Pancreas (tissue), 10 donors: ENCODE results near the gene CPN2. TPM values are rescaled to one million over a fixed set of nuclear protein-coding genes. Genes with fewer than 3 reads are reported as not detected.

Experiments used
- ATAC-seq, 4 donors: fragments of 200-7000 bp; cut with Tn5 transposase; one replicate each; pipeline versions ENCODE4 v1.8.0 to v1.9.1; 2020; ENCODE audit warnings: mild to moderate bottlenecking in 4 of 4, moderate library complexity in 4 of 4
- DNase-seq, 6 donors: peaks; one replicate each; pipeline ENCODE4 v3.0.0-alpha.2; 2020
- FAIRE-seq: peaks from 2 replicates; lab custom pipeline; 2012; peaks lifted over from hg19 to GRCh38; lab: Jason Lieb, UNC
- H3K27ac ChIP-seq, 4 donors: fragments of 200-600 bp; sonication (generic); 1 replicate in 3 of 4; 2 replicates in 1 of 4; pipeline versions ENCODE4 v1.5.0 to v1.8.0; 2020
- H3K27me3 ChIP-seq, 4 donors: fragments of 200-600 bp; one replicate each; pipeline ENCODE4 v1.8.0; 2021
- H3K36me3 ChIP-seq, 3 donors: fragments of 200-600 bp; sonication (generic) in 1 of 3; one replicate each; pipeline versions ENCODE4 v1.5.0 to v1.8.0; 2020 to 2021
- H3K4me1 ChIP-seq, 3 donors: fragments of 200-600 bp; one replicate each; pipeline ENCODE4 v1.8.0; 2021
- H3K4me3 ChIP-seq, 4 donors: fragments of 200-600 bp; sonication (generic) in 2 of 4; one replicate each; pipeline versions ENCODE4 v1.5.0 to v1.8.0; 2020 to 2021
- H3K9me3 ChIP-seq, 4 donors: fragments of 200-600 bp; one replicate each; pipeline ENCODE4 v1.8.0; 2021
- WGBS, 2 donors: extraction: QIAGEN DNeasy Blood & Tissue Kit; methylation state at CpG; one replicate each; pipeline ENCODE4 v1.1.7; 2013; 5-methylcytosine and 5-hydroxymethylcytosine counted together
- intact Hi-C, 3 donors: fragments of 100-400 bp; cut with DNase I; formaldehyde crosslinking; loops; one replicate each; pipeline versions ENCODE4 v1.11.1 to v1.14.2; 2022
- polyA plus RNA-seq, 2 donors: library from polyadenylated mRNA; stranded (reverse); fragments of 200-250 nt; gene quantifications; one replicate each; pipeline ENCODE4 v1.2.3, GENCODE V29; 2013
- total RNA-seq, 6 donors: library from RNA; stranded (reverse); fragmentation: NEBNext Ultra II Directional in 4 of 6; extraction: Animal tissue kit (Norgen Biotek cat#: 25700) in 4 of 6; gene quantifications; one replicate each; pipeline versions ENCODE4 v1.2.1 to v1.2.4, GENCODE V29; 2021 to 2023
- TF ChIP-seq, protein P1 (sequence below), 4 donors: fragments of 200-600 bp; sonication (generic) in 3 of 4; IDR thresholded peaks; one replicate each; pipeline versions ENCODE4 v1.5.0 to v1.8.0; 2021; ENCODE audit warnings: antibody characterized with exemption in 4 of 4
- donor health status: healthy with polysubstance abuse.
- donor health status: DM: no; HTN: no; CAD: no; lungs with moderate emphysema.
- donor health status: DM: no; HTN: no; CAD: no.
- donor health status: control.
- donor health status: control.
- donor health status: Bipolar disorder and iron deficiency.
- donor health status: DM: yes; HTN: yes; CAD: no.
- donor health status: DM: no; HTN: no; CAD: no.
- donor health status: DM: no; HTN: no; CAD: no.
- donor health status: DM: yes; HTN: yes; CAD: no.

The CPN2 gene
- total and polyA plus RNA-seq, 8 donors = 0.09 TPM; not detected in 7

DNA sequence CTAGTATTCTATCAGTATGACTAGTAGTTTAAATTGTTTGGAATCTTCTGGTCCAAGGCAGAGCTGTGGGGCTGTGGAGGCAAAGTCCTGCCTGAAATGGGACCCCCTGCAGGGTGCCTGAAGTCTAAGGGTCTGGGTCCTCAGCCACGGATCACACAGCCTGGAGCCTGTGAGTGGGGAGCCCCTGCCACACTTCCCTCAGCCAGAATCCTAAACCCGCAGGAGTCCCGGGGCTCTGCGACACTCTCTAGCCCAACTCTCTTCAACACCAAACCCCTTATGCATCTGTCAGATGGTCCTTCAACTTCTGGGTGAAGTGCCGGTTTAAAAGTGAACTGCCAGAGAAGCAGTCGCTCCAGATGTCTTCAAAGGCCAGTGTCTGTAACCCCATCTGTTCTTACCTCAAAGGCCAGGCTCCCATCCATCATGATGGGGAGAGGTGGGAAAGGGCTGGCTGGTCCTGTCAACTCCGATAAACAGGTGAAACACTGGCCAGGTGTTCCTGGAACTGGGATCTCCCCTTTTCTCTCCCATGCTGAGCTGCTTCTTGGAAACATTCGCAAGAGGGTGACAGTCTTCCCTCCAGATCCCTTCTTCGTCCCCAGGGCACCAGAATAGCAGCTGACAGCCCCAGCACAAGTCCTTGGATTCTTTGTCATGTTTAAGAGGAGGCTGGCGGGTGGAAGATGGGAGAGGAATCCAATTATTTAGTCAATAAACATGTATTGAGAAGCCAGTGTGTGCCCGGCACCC, 45.6 kb downstream of the CPN2 start:
- Histone ChIP-seq H3K27ac (no peak overlapping the region), H3K27me3 (no peaks in the 10 kb centered on the region), H3K36me3 (no peaks in the 10 kb centered on the region), H3K4me3 (no peak overlapping the region), H3K9me3 (no peaks in the 10 kb centered on the region), H3K4me1 (no peaks in the 10 kb centered on the region)
- intact Hi-C loops = loop anchor here in 1 of 3 donors (10.0 kb wide), 1 partner anchor 141 kb away; no protein-coding TSS in a partner anchor
- DNase-seq = peak in 1 of 6 donors; percentile 13
- ATAC-seq = no peak
- no peak for FAIRE-seq
- TF ChIP-seq, protein P1, sequence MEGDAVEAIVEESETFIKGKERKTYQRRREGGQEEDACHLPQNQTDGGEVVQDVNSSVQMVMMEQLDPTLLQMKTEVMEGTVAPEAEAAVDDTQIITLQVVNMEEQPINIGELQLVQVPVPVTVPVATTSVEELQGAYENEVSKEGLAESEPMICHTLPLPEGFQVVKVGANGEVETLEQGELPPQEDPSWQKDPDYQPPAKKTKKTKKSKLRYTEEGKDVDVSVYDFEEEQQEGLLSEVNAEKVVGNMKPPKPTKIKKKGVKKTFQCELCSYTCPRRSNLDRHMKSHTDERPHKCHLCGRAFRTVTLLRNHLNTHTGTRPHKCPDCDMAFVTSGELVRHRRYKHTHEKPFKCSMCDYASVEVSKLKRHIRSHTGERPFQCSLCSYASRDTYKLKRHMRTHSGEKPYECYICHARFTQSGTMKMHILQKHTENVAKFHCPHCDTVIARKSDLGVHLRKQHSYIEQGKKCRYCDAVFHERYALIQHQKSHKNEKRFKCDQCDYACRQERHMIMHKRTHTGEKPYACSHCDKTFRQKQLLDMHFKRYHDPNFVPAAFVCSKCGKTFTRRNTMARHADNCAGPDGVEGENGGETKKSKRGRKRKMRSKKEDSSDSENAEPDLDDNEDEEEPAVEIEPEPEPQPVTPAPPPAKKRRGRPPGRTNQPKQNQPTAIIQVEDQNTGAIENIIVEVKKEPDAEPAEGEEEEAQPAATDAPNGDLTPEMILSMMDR (IDR thresholded peaks at IDR 0.05) = no peak
- WGBS, 2 donors = 83 to 87% methylated on average over 11 of the region's 11 CpGs

DNA sequence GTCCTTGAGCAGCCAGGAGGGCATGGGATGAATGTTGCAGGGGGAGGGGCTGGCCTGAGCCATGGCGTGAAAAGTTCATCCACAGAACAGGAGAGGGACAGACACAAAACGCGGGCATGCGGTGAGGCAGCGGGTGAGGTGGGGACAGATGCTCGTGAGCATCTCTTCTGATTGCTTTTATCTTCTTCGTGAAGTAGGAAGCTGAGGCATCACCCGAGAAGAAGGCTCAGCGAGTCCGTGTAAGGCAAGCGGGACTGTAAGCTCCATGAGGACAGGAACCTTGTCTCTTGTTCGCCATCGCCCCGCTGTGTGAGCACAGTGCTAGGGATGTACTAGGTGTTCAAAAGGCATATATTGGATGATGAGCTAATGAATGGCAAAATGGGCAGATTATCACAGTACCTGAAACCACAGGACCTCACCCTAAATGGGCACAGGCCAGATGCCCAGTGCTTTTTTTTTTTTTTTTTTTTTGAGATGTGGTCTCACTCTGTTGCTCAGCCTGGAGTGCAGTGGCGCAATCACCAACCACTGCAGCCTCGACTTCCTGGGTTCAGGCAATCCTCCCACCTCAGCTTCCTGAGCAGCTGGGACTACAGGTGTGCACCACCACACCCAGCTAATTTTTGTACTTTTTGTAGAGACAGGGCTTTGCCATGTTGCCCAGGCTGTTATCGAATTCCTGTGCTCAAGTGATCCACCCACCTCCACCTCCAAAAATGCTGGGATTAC, 46.8 kb downstream of the CPN2 start:
- TF ChIP-seq, protein P1 (IDR thresholded peaks at IDR 0.05) = no peak
- Histone ChIP-seq H3K27me3 (no peaks in the 10 kb centered on the region), H3K4me3 (no peak overlapping the region), H3K9me3 (no peaks in the 10 kb centered on the region), H3K27ac (no peak overlapping the region), H3K36me3 (no peaks in the 10 kb centered on the region), H3K4me1 (no peaks in the 10 kb centered on the region)
- FAIRE-seq (no peak), DNase-seq (peak in 2 of 6 donors; percentile 22 to 36), ATAC-seq (no peak)
- intact Hi-C loops = loop anchor here in 1 of 3 donors (10.0 kb wide), 1 partner anchor 140 kb away; no protein-coding TSS in a partner anchor
- WGBS, 2 donors = 86 to 92% methylated on average over 17 of the region's 17 CpGs

DNA sequence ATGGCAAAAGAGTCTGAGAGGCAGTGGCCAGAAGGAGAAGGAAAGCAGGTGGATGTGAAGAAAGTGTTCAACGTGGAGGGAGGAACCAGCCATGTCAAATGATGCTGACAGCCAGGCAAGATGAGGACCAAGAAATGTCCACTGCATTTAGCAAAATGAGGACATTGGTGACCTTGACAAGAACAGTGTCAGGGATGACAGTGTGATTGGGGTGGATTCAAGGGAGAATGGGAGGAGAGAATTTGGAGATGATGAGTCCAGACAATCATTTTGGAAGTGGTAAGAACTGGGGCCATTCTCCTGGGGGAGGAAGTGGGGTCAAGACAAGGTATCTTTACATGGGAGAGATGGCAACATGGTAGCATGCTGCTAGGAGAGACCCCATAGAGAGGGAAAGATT, 47.4 kb downstream of the CPN2 start:
- H3K4me1 ChIP-seq = no peaks in the 10 kb centered on the region
- no peaks in the 10 kb centered on the region for H3K27me3 ChIP-seq
- 30 to 52% methylated on average over 1 of the region's 1 CpG for WGBS, 2 donors
- no peaks in the 10 kb centered on the region for H3K36me3 ChIP-seq
- no peak for ATAC-seq
- FAIRE-seq = no peak
- H3K4me3 ChIP-seq = no peak overlapping the region
- H3K27ac ChIP-seq = no peak overlapping the region
- no peaks in the 10 kb centered on the region for H3K9me3 ChIP-seq
- intact Hi-C loops = loop anchor here in 1 of 3 donors (10.0 kb wide), 1 partner anchor 139 kb away; no protein-coding TSS in a partner anchor
- no peak for DNase-seq
- TF ChIP-seq, protein P1 (IDR thresholded peaks at IDR 0.05) = no peak

DNA sequence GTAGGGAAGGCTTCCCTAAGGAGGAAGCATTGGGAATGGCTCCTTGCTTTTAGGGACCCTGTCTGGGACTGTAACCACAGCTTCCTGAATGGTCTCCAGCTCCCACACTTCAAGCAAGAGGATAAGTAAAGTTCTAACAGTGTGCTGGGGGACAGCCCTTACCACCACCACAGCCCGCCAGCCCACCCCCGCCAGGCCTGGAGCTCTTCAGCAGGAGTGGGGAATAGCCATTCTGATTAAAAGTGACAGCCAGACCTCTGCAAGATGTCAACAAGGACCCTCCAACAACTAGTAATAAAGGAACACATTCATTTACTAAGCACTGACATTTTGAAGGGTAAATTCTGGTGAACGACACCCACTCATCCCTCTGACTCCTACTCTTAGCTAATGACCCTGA, 49.4 kb downstream of the CPN2 start:
- 91 to 97% methylated on average over 3 of the region's 3 CpGs for WGBS, 2 donors
- no peak overlapping the region for H3K27ac ChIP-seq
- FAIRE-seq (no peak), DNase-seq (no peak), ATAC-seq (no peak)
- H3K36me3 ChIP-seq = no peaks in the 10 kb centered on the region
- TF ChIP-seq, protein P1 (IDR thresholded peaks at IDR 0.05) = no peak
- H3K27me3 ChIP-seq = no peaks in the 10 kb centered on the region
- H3K4me1 ChIP-seq = no peaks in the 10 kb centered on the region
- intact Hi-C loops = loop anchor here in 1 of 3 donors (10.0 kb wide), 1 partner anchor 137 kb away; no protein-coding TSS in a partner anchor
- no peak overlapping the region for H3K4me3 ChIP-seq
- H3K9me3 ChIP-seq = no peaks in the 10 kb centered on the region
